DOHH2 (cell line): Measurements from ENCODE around the gene KCNAB1.

Source experiments
- EZH2phosphoT487 ChIP-seq: fragments of 200-600 bp; sonication (generic); IDR thresholded peaks from 2 replicates; pipeline ENCODE4 v1.6.1; 2017; ENCODE audit warnings: borderline replicate concordance, mild to moderate bottlenecking, antibody characterized with exemption, low read length, moderate library complexity, mixed read lengths
- TF ChIP-seq, protein P1 (sequence below): fragments of 200-600 bp; sonication (generic); IDR thresholded peaks from one replicate; pipeline ENCODE4 v1.5.1; 2014; ENCODE audit warnings: antibody characterized with exemption, mild to moderate bottlenecking, low read depth, low read length; ENCODE audit not compliant: poor library complexity, severe bottlenecking

DNA sequence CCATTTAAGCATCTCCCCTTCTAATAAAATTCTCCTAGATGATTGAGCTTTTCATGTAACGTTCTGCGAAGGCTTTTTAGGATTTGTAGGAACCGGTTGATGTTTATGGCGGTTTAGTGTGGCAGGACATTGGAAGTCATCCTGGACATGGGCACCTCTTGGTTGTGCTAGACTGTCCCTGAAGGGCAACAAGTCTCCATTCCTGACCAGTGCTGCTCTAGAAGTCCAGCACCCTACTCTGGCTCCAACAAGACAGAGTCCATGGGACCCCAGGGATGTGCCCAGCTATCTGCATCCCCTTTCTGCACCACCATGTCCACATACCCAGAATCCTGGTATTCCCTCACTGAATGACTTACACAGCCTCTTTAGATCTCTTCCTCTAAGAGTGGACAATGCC, 46.4 kb downstream of the KCNAB1 start:
- TF ChIP-seq, protein P1, sequence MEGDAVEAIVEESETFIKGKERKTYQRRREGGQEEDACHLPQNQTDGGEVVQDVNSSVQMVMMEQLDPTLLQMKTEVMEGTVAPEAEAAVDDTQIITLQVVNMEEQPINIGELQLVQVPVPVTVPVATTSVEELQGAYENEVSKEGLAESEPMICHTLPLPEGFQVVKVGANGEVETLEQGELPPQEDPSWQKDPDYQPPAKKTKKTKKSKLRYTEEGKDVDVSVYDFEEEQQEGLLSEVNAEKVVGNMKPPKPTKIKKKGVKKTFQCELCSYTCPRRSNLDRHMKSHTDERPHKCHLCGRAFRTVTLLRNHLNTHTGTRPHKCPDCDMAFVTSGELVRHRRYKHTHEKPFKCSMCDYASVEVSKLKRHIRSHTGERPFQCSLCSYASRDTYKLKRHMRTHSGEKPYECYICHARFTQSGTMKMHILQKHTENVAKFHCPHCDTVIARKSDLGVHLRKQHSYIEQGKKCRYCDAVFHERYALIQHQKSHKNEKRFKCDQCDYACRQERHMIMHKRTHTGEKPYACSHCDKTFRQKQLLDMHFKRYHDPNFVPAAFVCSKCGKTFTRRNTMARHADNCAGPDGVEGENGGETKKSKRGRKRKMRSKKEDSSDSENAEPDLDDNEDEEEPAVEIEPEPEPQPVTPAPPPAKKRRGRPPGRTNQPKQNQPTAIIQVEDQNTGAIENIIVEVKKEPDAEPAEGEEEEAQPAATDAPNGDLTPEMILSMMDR: no peak
- TF ChIP-seq EZH2phosphoT487: no peak
